Mammary epithelial cell (primary cell): Measurements from ENCODE around the gene DMGDH.

ENCODE experiments used
- EZH2 ChIP-seq: IDR thresholded peaks from 2 replicates; pipeline ENCODE4 v1.6.1; 2012; ENCODE audit warnings: low read length, inconsistent platforms, borderline replicate concordance
- TF ChIP-seq, protein P1 (sequence below), 2 donors: IDR thresholded peaks in 1 of 2; conservative IDR thresholded peaks in 1 of 2; 2 replicates each; pipeline ENCODE4 v1.5.1; 2011 to 2012; ENCODE audit warnings: inconsistent platforms in 2 of 2, low read length in 2 of 2, mild to moderate bottlenecking in 2 of 2, control low read depth in 1 of 2, low read depth in 1 of 2; ENCODE audit not compliant: insufficient read depth in 1 of 2; ENCODE audit errors: extremely low read depth in 1 of 2

DNA sequence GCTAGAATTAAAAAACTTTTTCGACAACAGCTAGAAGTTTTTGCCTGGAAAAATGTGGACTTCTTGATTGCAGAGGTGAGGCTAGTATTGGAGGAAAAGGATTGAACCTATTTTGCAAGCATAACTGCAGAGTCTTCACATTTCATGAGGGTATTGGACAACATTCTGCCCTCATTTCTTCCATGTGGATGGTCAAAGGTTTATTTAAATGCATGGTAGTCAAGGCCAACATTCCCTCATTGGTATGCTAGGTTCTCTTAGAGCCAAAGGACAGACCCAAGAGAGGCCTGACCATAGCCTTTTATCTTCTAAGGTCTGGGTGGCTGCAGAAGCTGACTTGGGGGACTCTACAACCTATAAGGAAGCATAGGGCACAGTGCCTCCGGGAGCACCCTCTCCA is 11.3 kb upstream of the DMGDH start:
- TF ChIP-seq, protein P1, sequence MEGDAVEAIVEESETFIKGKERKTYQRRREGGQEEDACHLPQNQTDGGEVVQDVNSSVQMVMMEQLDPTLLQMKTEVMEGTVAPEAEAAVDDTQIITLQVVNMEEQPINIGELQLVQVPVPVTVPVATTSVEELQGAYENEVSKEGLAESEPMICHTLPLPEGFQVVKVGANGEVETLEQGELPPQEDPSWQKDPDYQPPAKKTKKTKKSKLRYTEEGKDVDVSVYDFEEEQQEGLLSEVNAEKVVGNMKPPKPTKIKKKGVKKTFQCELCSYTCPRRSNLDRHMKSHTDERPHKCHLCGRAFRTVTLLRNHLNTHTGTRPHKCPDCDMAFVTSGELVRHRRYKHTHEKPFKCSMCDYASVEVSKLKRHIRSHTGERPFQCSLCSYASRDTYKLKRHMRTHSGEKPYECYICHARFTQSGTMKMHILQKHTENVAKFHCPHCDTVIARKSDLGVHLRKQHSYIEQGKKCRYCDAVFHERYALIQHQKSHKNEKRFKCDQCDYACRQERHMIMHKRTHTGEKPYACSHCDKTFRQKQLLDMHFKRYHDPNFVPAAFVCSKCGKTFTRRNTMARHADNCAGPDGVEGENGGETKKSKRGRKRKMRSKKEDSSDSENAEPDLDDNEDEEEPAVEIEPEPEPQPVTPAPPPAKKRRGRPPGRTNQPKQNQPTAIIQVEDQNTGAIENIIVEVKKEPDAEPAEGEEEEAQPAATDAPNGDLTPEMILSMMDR (conservative IDR thresholded peaks at IDR 0.05 in 1 of 2, IDR thresholded peaks at IDR 0.05 in 1 of 2; ENCODE audit: extremely low read depth in 1 of 2, insufficient read depth in 1 of 2, low read depth in 1 of 2, low read length in 2 of 2) = no peak
- no peak for TF ChIP-seq EZH2
